Activated CD4-positive, alpha-beta T cell treated with anti-CD3 and anti-CD28 coated beads, Interleukin-2, amount 50 U/mL, for 24 hours (primary cell): ENCODE measurements around the gene ATP5MG.
A peak's percentile ranks its signal among the peaks of the same experiment; 100 is the strongest.
"Not testable (repeated sequence)": the region's sequence is repeated elsewhere in the genome, so short reads cannot be mapped to it uniquely, and the experiment has no call there.

ENCODE experiments used
- DNase-seq, 2 donors: peaks; one replicate each; pipeline ENCODE4 v3.0.0-alpha.2; 2020; ENCODE audit warnings: low read depth in 1 of 2, low spot score in 1 of 2

Gene ATP5MG

GRCh38 chr11:118401151-118401879 lies at the start of gene ATP5MG:
Gene ATP5MG (plus strand): TSS chr11:118401606. CDS start chr11:118401666, 60 bp downstream.
- peak; percentile 78 to 91 for DNase-seq

GRCh38 chr11:118353084-118353710 lies 48.2 kb upstream of the ATP5MG start:
- DNase-seq = no peak

GRCh38 chr11:118358071-118358470 lies 43.3 kb upstream of the ATP5MG start:
- DNase-seq = no peak

- DNase-seq = peak; percentile 97 to 99
Observed at GRCh38 chr11:118359295-118359958, 42.0 kb upstream of the ATP5MG start, which contains the start of gene UBE4A. Gene UBE4A (plus strand): TSS chr11:118359600. CDS start chr11:118365081, 5,481 bp downstream.

- no peak for DNase-seq
Observed at GRCh38 chr11:118364956-118365615, 36.3 kb upstream of the ATP5MG start.

- no peak for DNase-seq
Observed at GRCh38 chr11:118366287-118366686, 35.1 kb upstream of the ATP5MG start.

GRCh38 chr11:118370774-118371173 lies 30.6 kb upstream of the ATP5MG start:
- DNase-seq = no peak

- no peak for DNase-seq
Observed at GRCh38 chr11:118373263-118373662, 28.1 kb upstream of the ATP5MG start.

GRCh38 chr11:118373871-118374270 lies 27.5 kb upstream of the ATP5MG start:
- no peak for DNase-seq

GRCh38 chr11:118374729-118375128 lies 26.7 kb upstream of the ATP5MG start:
- no peak for DNase-seq

- DNase-seq = no peak
Observed at GRCh38 chr11:118375978-118376377, 25.4 kb upstream of the ATP5MG start.

GRCh38 chr11:118379497-118379896 lies 21.9 kb upstream of the ATP5MG start:
- no peak for DNase-seq

- DNase-seq = no peak
Observed at GRCh38 chr11:118380571-118380970, 20.8 kb upstream of the ATP5MG start.

GRCh38 chr11:118382954-118383353 lies 18.5 kb upstream of the ATP5MG start:
- no peak for DNase-seq

GRCh38 chr11:118383657-118384056 lies 17.7 kb upstream of the ATP5MG start:
- DNase-seq = no peak

- no peak for DNase-seq
Observed at GRCh38 chr11:118396097-118396501, 5.3 kb upstream of the ATP5MG start.

- DNase-seq = no peak
Observed at GRCh38 chr11:118397448-118397847, 4.0 kb upstream of the ATP5MG start.

- DNase-seq = peak in 1 of 2 donors; percentile 21
Observed at GRCh38 chr11:118398791-118399559, 2.4 kb upstream of the ATP5MG start.

- no peak for DNase-seq
Observed at GRCh38 chr11:118401880-118402590, 629 bp downstream of the ATP5MG start.

GRCh38 chr11:118402594-118402993 lies 1.2 kb downstream of the ATP5MG start:
- DNase-seq = not testable (repeated sequence)
